SK-N-SH (cell line): ENCODE measurements around the gene RFPL4AL1. TPM values are rescaled to one million over a fixed set of nuclear protein-coding genes. Genes with fewer than 3 reads are reported as not detected.
A peak's percentile ranks its signal among the peaks of the same experiment; 100 is the strongest.
"Not testable (repeated sequence)": the region's sequence is repeated elsewhere in the genome, so short reads cannot be mapped to it uniquely, and the experiment has no call there.

Source experiments
- CTCF ChIA-PET: fragments of 300-600, 350-600 bp; formaldehyde crosslinking; extraction: SDS; loops from one replicate; lab custom pipeline; 2021; lab: Yijun Ruan, JAX
- POLR2A ChIA-PET: fragments of 350-600 bp; sonication (Branson Sonifier 250); formaldehyde crosslinking; extraction: SDS; loops from one replicate; lab custom pipeline; 2020; ENCODE audit warnings: antibody characterized with exemption, inconsistent platforms; lab: Yijun Ruan, JAX
- DNase-seq: peaks from one replicate; pipeline ENCODE4 v3.0.0; 2012
- H2AFZ ChIP-seq: fragments of 200-600 bp; sonication (generic); 2 replicates; pipeline ENCODE4 v1.8.1; 2016; ENCODE audit warnings: antibody characterized with exemption, mild to moderate bottlenecking, low read depth
- H3F3A ChIP-seq: fragments of 200-600 bp; sonication (generic); replicated peaks from 2 replicates; pipeline ENCODE3; 2016; ENCODE audit warnings: antibody characterized with exemption, mild to moderate bottlenecking; ENCODE audit not compliant: insufficient read depth
- H3K27ac ChIP-seq, 2 experiments: fragments of 200-500 bp in 1 of 2; fragments of 200-600 bp in 1 of 2; sonication (Bioruptor generic) in 1 of 2; sonication (generic), shearing (Covaris generic) in 1 of 2; 2 replicates each; pipeline versions ENCODE4 v1.5.1 to v1.6.1; 2014 to 2016; ENCODE audit warnings: low read depth in 2 of 2, inconsistent platforms in 1 of 2, low read length in 1 of 2, mild to moderate bottlenecking in 1 of 2, mixed read lengths in 1 of 2
- H3K27me3 ChIP-seq: fragments of 200-600 bp; sonication (generic), shearing (Covaris generic); 2 replicates; pipeline ENCODE4 v1.6.1; 2016; ENCODE audit warnings: mixed run types; ENCODE audit not compliant: insufficient read depth
- H3K36me3 ChIP-seq, 2 experiments: fragments of 200-500 bp in 1 of 2; fragments of 200-600 bp in 1 of 2; sonication (Bioruptor generic) in 1 of 2; sonication (generic) in 1 of 2; replicated peaks in 1 of 2; 2 replicates each; pipeline versions ENCODE3 to v1.5.1; 2014 to 2016; ENCODE audit warnings: low read length in 1 of 2, mild to moderate bottlenecking in 1 of 2; ENCODE audit not compliant: insufficient read depth in 2 of 2, control insufficient read depth in 1 of 2
- H3K4me1 ChIP-seq, 2 experiments: fragments of 200-500 bp in 1 of 2; fragments of 200-600 bp in 1 of 2; sonication (Bioruptor generic) in 1 of 2; sonication (generic), shearing (Covaris generic) in 1 of 2; 2 replicates each; pipeline versions ENCODE4 v1.5.1 to v1.6.1; 2014 to 2016; ENCODE audit warnings: low read depth in 1 of 2, low read length in 1 of 2, mixed run types in 1 of 2; ENCODE audit not compliant: insufficient read depth in 2 of 2, control insufficient read depth in 1 of 2
- H3K4me2 ChIP-seq: fragments of 200-600 bp; sonication (generic), shearing (Covaris generic); 2 replicates; pipeline ENCODE4 v1.6.1; 2017; ENCODE audit warnings: mixed run types
- H3K4me3 ChIP-seq, 2 experiments: fragments of 200-500 bp in 1 of 2; fragments of 200-600 bp in 1 of 2; sonication (Bioruptor generic) in 1 of 2; sonication (generic), shearing (Covaris generic) in 1 of 2; 2 replicates each; pipeline versions ENCODE4 v1.5.1 to v1.8.1; 2014 to 2016; ENCODE audit warnings: low read depth in 2 of 2, inconsistent platforms in 1 of 2, low read length in 1 of 2, mild to moderate bottlenecking in 1 of 2, mixed read lengths in 1 of 2, moderate library complexity in 1 of 2
- H3K79me2 ChIP-seq: fragments of 200-600 bp; sonication (generic); 2 replicates; pipeline ENCODE4 v1.8.1; 2017; ENCODE audit warnings: mild to moderate bottlenecking; ENCODE audit not compliant: insufficient read depth
- H3K9ac ChIP-seq: fragments of 200-600 bp; sonication (generic); 2 replicates; pipeline ENCODE4 v1.6.1; 2017; ENCODE audit warnings: mixed run types
- H3K9me2 ChIP-seq: fragments of 200-600 bp; sonication (generic); 2 replicates; pipeline ENCODE4 v1.6.1; 2017; ENCODE audit warnings: mixed run types
- H3K9me3 ChIP-seq: fragments of 200-600 bp; sonication (generic); 2 replicates; pipeline ENCODE4 v1.6.1; 2017; ENCODE audit warnings: mixed run types, mild to moderate bottlenecking, moderate library complexity
- H4K20me1 ChIP-seq: fragments of 200-600 bp; sonication (generic); 2 replicates; pipeline ENCODE4 v1.6.1; 2017; ENCODE audit warnings: mild to moderate bottlenecking, mixed run types; ENCODE audit not compliant: insufficient read depth
- FOSL2 ChIP-seq: IDR thresholded peaks from 2 replicates; pipeline ENCODE4 v1.4.0; 2012; ENCODE audit warnings: low read depth, mild to moderate bottlenecking, moderate library complexity, borderline replicate concordance
- FOXM1 ChIP-seq: IDR thresholded peaks from 2 replicates; pipeline ENCODE4 v1.4.0; 2012; ENCODE audit warnings: low read depth, mild to moderate bottlenecking
- GABPA ChIP-seq: IDR thresholded peaks from 2 replicates; pipeline ENCODE4 v1.4.0; 2012; ENCODE audit warnings: low read depth, mild to moderate bottlenecking
- IRF3 ChIP-seq: fragments of 150-350 bp; IDR thresholded peaks from 2 replicates; pipeline ENCODE4 v1.6.1; 2016; ENCODE audit warnings: mild to moderate bottlenecking, low read depth, low read length
- POLR2AphosphoS5 ChIP-seq: IDR thresholded peaks from 2 replicates; pipeline ENCODE4 v1.6.1; 2012; ENCODE audit warnings: low read depth, low read length
- REST ChIP-seq: IDR thresholded peaks from 2 replicates; pipeline ENCODE4 v1.6.1; 2012; ENCODE audit warnings: mild to moderate bottlenecking, low read depth, low read length, moderate library complexity
- TCF12 ChIP-seq: IDR thresholded peaks from 2 replicates; pipeline ENCODE4 v1.4.0; 2012
- WGBS: methylation state at CpG from one replicate; pipeline ENCODE4 v1.1.6; 2017; ENCODE audit warnings: low lambda C conversion rate; 5-methylcytosine and 5-hydroxymethylcytosine counted together
- polyA plus RNA-seq, 3 experiments: library from polyadenylated mRNA; depleted of rRNA; stranded (reverse); fragments of >200 nt; gene quantifications; 2 replicates each; pipeline ENCODE4 v1.2.3, GENCODE V29; 2012
- TF ChIP-seq, protein P1 (sequence below): fragments of 200-600 bp; sonication (generic); IDR thresholded peaks from 2 replicates; pipeline ENCODE4 v1.6.1; 2017; ENCODE audit warnings: antibody characterized with exemption, mild to moderate bottlenecking, moderate library complexity
- TF ChIP-seq, protein P2 (sequence below): fragments of 150-350 bp; IDR thresholded peaks from 2 replicates; pipeline ENCODE4 v1.6.1; 2017; ENCODE audit warnings: antibody characterized with exemption, low read length, low read depth, borderline replicate concordance

Gene RFPL4AL1
- polyA plus RNA-seq, 1 of the 3 experiments (the other 2 are of a cell fraction) = not detected

DNA sequence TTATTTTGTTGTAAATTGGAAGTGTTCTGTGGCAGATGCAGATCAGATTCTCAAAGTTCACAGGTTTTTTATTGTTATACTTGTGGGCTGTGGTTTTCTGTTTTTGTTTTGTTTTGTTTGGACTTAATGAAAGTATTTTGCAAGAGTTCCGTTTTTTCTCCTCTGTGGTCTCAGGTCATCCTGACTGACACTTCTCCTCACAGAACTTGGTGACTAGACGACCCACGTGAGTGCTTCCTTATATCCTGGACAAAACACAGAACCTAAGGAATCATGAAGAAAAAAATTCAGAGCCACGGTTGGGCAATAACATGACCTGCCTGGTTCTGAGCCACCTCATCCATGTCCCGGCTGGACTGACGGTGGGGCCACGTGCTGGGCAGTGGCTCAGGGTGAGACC is 2.5 kb upstream of the RFPL4AL1 start:
- TF ChIP-seq TCF12 (no peak), POLR2AphosphoS5 (no peak), REST (no peak), IRF3 (no peak), GABPA (no peak)
- DNase-seq = no peak
- Histone ChIP-seq H2AFZ (no peak overlapping the region), H3K4me3 (no peak overlapping the region), H3K4me2 (no peak overlapping the region), H3K9me3 (no peaks in the 10 kb centered on the region), H3K36me3 (no peaks in the 10 kb centered on the region), H3K27ac (no peak overlapping the region), H3K4me1 (no peaks in the 10 kb centered on the region), H3K79me2 (no peaks in the 10 kb centered on the region), H3K9me2 (no peaks in the 10 kb centered on the region), H3K27me3 (peaks cover 18% of the 10 kb centered on the region; the same call in 1 of the 2 replicates), H3K9ac (no peak overlapping the region), H4K20me1 (no peaks in the 10 kb centered on the region), H3F3A (no peaks in the 10 kb centered on the region)
- WGBS = under 1% methylated on average over 7 of the region's 7 CpGs
- CTCF ChIA-PET = no interaction called here
- POLR2A ChIA-PET = no interaction called here

DNA sequence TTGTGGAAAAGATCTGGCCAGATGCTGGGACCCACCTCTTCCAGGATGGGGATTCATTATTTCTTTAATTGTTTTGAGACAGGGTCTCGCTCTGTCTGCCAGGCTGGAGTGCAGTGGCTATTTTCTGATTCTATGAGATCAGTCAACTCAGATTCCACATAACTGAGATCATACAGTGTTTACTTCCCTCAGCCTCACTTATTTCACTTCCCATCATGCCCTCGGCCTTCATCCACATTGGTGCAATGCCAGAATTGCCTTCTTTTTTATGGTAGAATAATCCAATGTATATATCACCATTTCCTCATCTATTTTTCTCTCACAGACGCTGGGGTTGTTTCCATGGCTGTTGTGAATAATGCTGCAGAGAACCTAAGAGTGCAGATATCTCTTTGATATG is 714 bp downstream of the RFPL4AL1 start:
- DNase-seq, H3K79me2 ChIP-seq, POLR2A ChIA-PET, H3K9ac ChIP-seq, H3K36me3 ChIP-seq, H3K4me1 ChIP-seq, CTCF ChIA-PET, H3K4me3 ChIP-seq, H2AFZ ChIP-seq, H4K20me1 ChIP-seq, H3K9me3 ChIP-seq, H3F3A ChIP-seq, H3K27ac ChIP-seq, H3K4me2 ChIP-seq, H3K9me2 ChIP-seq: not testable (repeated sequence)
- H3K27me3 ChIP-seq = peaks cover 12% of the 10 kb centered on the region; the same call in 1 of the 2 replicates
- 0% methylated on average over 3 of the region's 3 CpGs for WGBS

- no peaks in the 10 kb centered on the region for H3K9me3 ChIP-seq
- H3K4me1 ChIP-seq = no peaks in the 10 kb centered on the region
- POLR2A ChIA-PET = no interaction called here
- no peaks in the 10 kb centered on the region for H3K36me3 ChIP-seq
- WGBS = 13% methylated on average over 7 of the region's 7 CpGs
- no peaks in the 10 kb centered on the region for H3K79me2 ChIP-seq
- no peak overlapping the region for H2AFZ ChIP-seq
- H3K9me2 ChIP-seq = no peaks in the 10 kb centered on the region
- H3F3A ChIP-seq = no peaks in the 10 kb centered on the region
- no peak overlapping the region for H3K4me2 ChIP-seq
- DNase-seq = peak; percentile 13
- peaks cover 23% of the 10 kb centered on the region for H3K27me3 ChIP-seq
- CTCF ChIA-PET = no interaction called here
- TF ChIP-seq, protein P1, sequence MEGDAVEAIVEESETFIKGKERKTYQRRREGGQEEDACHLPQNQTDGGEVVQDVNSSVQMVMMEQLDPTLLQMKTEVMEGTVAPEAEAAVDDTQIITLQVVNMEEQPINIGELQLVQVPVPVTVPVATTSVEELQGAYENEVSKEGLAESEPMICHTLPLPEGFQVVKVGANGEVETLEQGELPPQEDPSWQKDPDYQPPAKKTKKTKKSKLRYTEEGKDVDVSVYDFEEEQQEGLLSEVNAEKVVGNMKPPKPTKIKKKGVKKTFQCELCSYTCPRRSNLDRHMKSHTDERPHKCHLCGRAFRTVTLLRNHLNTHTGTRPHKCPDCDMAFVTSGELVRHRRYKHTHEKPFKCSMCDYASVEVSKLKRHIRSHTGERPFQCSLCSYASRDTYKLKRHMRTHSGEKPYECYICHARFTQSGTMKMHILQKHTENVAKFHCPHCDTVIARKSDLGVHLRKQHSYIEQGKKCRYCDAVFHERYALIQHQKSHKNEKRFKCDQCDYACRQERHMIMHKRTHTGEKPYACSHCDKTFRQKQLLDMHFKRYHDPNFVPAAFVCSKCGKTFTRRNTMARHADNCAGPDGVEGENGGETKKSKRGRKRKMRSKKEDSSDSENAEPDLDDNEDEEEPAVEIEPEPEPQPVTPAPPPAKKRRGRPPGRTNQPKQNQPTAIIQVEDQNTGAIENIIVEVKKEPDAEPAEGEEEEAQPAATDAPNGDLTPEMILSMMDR = peak; percentile 32
- TF ChIP-seq, protein P2, sequence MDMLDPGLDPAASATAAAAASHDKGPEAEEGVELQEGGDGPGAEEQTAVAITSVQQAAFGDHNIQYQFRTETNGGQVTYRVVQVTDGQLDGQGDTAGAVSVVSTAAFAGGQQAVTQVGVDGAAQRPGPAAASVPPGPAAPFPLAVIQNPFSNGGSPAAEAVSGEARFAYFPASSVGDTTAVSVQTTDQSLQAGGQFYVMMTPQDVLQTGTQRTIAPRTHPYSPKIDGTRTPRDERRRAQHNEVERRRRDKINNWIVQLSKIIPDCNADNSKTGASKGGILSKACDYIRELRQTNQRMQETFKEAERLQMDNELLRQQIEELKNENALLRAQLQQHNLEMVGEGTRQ = no peak
- no peak for TF ChIP-seq FOSL2
- TF ChIP-seq FOXM1 = no peak
- TF ChIP-seq, all 33 proteins: peak for 1
- Histone ChIP-seq H3K4me3 (no peak overlapping the region), H3K27ac (no peak overlapping the region), H4K20me1 (no peaks in the 10 kb centered on the region), H3K9ac (no peak overlapping the region)
These were observed 8.6 kb downstream of the RFPL4AL1 start for GRCh38 chr19:55777528-55777927.
